ENCODE measurements around the gene SPDEF.

- TF ChIP-seq, protein P1, sequence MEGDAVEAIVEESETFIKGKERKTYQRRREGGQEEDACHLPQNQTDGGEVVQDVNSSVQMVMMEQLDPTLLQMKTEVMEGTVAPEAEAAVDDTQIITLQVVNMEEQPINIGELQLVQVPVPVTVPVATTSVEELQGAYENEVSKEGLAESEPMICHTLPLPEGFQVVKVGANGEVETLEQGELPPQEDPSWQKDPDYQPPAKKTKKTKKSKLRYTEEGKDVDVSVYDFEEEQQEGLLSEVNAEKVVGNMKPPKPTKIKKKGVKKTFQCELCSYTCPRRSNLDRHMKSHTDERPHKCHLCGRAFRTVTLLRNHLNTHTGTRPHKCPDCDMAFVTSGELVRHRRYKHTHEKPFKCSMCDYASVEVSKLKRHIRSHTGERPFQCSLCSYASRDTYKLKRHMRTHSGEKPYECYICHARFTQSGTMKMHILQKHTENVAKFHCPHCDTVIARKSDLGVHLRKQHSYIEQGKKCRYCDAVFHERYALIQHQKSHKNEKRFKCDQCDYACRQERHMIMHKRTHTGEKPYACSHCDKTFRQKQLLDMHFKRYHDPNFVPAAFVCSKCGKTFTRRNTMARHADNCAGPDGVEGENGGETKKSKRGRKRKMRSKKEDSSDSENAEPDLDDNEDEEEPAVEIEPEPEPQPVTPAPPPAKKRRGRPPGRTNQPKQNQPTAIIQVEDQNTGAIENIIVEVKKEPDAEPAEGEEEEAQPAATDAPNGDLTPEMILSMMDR (IDR thresholded peaks at IDR 0.05; ENCODE audit: low read depth, low read length, poor library complexity, severe bottlenecking) = no peak
- no peak for TF ChIP-seq EZH2phosphoT487 (IDR thresholded peaks at IDR 0.05; ENCODE audit: borderline replicate concordance, low read length)
Measured at GRCh38 chr6:34576286-34576955, 20.3 kb upstream of the SPDEF start.

Measured in DOHH2 (cell line).